Spleen (tissue), 7 donors: Measurements from ENCODE around the gene RABGEF1.

Experiments
- POLR2A ChIP-seq, 3 donors: fragments of 450-650 bp; IDR thresholded peaks; one replicate each; pipeline ENCODE4 v1.5.1; 2017; ENCODE audit warnings: antibody characterized with exemption in 3 of 3, mild to moderate bottlenecking in 1 of 3
- POLR2AphosphoS5 ChIP-seq, 3 donors: sonication (generic); formaldehyde crosslinking; IDR thresholded peaks; one replicate each; pipeline ENCODE4 v1.5.1; 2017; ENCODE audit warnings: antibody characterized with exemption in 3 of 3
- TF ChIP-seq, protein P1 (sequence below), 11 experiments: fragments of 200-600 bp in 7 of 11; fragments of 450-650 bp in 4 of 11; sonication (generic) in 4 of 11; IDR thresholded peaks in 8 of 11; conservative IDR thresholded peaks in 3 of 11; 1 replicate in 7 of 11; 2 replicates in 4 of 11; pipeline versions ENCODE4 v1.4.0 to v1.8.0; 2016 to 2021; ENCODE audit warnings: antibody characterized with exemption in 11 of 11, inconsistent platforms in 4 of 11, mild to moderate bottlenecking in 1 of 11
- donor health status: DM: no; HTN: no; CAD: no; lungs with moderate emphysema.
- donor health status: DM: no; HTN: no; CAD: no.
- donor health status: DM: no; HTN: no; CAD: no.

DNA sequence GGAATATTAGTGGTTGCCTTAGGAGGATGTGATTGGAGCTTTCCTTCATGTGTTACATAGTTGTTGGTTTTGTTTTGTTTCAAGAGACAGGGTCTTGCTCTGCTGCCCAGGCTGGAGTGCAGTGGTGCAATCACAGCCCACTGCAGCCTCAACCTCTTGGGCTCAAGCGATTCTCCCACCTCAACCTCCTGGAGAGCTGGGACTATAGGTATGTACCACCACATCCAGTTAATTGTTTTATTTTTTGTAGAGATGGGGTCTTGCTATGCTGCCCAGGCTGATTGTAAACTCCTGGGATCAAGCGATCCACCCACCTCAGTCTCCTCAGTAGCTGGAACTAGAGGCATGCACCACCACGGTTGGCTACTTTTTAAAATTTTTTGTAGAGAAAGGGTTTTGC is 86.1 kb downstream of the RABGEF1 start:
- TF ChIP-seq POLR2AphosphoS5 (IDR thresholded peaks at IDR 0.05): no peak
- TF ChIP-seq, protein P1, sequence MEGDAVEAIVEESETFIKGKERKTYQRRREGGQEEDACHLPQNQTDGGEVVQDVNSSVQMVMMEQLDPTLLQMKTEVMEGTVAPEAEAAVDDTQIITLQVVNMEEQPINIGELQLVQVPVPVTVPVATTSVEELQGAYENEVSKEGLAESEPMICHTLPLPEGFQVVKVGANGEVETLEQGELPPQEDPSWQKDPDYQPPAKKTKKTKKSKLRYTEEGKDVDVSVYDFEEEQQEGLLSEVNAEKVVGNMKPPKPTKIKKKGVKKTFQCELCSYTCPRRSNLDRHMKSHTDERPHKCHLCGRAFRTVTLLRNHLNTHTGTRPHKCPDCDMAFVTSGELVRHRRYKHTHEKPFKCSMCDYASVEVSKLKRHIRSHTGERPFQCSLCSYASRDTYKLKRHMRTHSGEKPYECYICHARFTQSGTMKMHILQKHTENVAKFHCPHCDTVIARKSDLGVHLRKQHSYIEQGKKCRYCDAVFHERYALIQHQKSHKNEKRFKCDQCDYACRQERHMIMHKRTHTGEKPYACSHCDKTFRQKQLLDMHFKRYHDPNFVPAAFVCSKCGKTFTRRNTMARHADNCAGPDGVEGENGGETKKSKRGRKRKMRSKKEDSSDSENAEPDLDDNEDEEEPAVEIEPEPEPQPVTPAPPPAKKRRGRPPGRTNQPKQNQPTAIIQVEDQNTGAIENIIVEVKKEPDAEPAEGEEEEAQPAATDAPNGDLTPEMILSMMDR (IDR thresholded peaks at IDR 0.05 in 8 of 11, conservative IDR thresholded peaks at IDR 0.05 in 3 of 11): no peak
- no peak for TF ChIP-seq POLR2A (IDR thresholded peaks at IDR 0.05)
